ENCODE data around the gene KCNAB2.

KCNAB2 gene

DNA sequence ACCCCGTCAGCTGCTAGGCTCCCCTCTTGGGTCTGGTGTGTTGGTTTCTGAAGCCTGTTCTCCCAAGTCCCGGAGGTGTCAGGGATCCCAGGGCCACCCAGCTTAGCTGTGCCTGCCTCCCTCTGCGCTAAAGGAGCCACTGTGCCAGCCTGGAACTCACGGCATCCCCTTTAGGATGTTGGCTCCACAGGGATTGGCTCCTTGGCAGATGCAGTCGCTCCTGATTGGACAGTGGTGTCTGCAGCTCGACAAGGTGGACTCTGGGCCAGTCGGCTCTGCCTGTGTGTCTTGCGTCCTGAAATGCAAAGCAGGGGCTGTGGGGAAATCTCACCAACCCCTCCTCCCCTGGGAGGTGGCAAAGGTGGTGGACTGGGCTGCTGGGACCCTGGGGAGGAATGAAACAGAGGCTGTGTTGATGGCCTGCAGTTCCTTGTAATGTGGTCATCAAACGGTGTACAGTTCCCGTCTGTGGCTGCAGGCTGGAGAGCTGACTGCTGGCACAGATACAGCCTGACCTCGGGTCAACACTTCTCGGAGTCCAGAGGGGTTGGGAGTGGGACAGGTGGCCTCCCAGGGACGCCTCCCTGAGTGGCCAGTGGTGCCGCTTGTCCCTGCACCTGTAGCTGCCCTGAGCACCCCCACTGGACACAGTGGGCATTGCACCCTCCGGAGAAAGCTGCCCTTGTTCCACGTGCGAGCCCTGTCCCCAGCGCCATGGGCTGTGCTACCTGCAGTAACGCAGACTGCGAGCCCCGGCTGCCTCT, 11.5 kb upstream of the KCNAB2 start:
- peak; percentile 35 for DNase-seq

DNA sequence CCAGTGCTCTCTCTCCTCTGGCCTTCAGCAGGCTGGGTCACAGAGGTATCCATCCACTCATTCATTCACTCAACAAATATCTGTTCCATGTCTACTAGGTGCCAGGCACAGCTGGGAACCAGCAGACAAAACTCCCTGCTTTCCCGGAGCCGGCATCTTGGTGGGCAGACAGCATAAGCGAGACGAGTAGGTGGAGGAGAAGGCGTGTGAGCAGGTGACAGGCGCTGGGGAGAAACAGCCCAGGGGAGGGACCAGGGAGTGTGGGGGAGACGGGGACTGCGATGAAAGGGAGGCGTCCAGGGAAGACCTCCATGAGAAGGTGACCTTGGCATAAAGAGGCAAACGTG, 11.0 kb upstream of the KCNAB2 start:
- DNase-seq = no peak

DNA sequence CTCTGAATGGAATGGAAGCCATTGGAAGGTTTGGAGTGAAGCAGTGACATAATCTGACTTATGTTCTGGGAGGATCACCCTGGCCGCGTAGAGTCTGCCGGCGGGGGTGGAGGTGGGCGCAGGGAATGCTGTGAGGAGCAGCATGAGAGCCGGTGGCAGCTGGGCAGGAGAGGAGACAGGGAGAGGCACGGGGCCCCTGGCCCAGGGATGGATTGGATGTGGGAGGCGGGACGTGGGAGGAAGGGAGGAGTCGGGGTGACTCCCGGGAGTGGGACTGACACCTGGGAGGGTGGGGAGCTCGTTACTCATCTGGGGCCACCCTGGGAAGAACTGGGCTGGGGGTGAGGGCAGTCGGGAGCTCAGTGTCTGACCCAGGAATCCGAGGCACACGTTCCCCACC, 10.4 kb upstream of the KCNAB2 start:
- DNase-seq = no peak

DNA sequence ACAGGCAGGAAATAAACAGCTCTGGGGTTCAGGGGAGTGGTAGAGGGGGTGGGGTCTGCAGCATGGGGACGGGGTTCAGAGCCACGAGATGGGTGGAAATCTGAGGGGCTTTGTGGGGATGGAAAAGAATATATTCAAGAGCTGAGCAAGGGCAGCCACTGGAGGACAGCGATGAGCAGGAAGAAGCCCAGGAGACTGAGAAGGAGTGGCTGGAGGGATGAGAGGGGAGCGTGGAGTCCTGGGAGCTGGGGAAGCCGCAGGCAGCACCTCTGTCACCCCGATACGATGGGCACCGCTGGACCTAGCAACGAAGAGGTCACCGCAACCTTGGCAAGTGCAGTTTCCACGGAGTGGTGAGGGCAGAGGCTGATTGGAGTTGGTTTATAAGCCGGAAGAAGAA, 10.0 kb upstream of the KCNAB2 start:
- no peak for DNase-seq

DNA sequence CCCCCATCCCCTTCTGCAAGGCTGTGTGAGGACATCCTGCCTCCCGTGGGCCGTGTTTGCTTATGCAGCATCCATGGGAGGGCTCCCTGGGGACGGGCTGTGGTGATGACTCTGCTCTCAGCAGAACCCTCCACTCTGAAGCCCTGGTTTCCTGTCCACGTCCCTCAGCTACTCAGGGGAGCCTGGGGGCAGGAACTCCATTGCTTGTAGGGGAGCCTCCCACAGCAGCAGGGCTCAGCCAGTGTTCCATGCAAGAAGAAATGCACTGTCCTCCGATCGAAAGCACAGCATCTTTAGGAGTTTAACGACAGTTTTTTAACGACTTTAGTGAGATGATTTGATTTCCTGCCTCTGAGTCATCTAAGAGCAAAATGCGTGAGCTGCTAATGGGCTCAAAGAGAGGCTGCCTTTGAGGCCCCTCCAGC, 8.3 kb upstream of the KCNAB2 start:
- DNase-seq = no peak

DNA sequence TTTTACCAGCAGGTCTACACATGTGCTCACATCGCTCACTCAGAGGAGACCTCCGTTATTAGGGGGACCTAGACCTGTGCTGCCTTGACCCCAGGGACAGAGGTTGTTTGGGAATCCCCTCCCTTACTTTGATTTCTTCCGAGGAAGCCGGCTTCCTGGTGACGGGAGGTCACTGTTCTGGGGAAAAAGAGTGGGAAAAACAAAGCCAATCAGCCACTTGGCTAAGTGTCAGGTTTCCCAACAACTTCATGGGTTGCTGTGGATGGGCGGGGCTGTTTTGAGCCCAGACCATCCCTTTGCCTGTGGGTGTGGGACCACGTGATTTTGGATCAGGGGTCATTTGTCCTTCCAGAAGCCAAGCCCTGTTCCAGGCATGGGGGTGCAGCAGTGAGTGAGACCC, 7.1 kb upstream of the KCNAB2 start:
- no peak for DNase-seq

DNA sequence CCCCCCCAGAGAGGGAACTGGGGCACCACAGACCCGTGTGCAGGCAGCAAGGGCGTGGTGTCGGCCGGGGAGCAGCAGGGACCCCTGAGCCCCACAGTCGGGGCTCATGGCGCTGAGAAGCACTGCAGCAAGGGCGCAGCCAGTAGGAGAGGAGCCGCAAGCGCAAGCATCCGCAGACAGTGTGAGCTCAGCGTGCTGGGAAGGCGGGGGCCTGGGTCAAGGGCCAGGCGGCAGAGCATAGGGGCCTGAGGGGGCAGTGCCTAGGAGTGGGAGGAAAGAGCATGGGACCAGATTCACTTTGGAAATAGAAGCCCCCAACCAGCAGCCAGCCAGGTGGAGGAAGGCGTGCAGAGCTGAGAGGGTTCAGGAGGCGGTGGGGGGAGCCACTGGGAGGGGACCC, 6.7 kb upstream of the KCNAB2 start:
- no peak for DNase-seq

DNA sequence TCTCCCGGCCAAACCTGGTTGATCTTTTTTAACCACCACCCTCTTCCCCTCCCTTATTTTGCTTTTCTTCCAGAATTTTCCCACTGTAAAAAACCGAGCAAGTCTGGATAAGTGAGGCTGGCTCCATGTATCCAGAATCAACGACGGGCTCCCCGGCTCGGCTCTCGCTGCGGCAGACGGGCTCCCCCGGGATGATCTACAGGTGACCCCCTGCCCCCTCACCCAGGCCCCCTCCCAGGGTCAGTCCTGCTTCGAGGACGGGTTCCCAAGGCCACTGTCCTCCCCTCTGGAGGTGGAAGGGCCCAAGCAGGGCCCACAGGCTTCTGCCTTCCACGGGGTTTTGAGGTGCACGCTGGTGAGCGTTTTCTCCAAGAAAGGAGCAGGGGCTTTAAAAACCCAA, 5.2 kb upstream of the KCNAB2 start:
- DNase-seq = no peak

DNA sequence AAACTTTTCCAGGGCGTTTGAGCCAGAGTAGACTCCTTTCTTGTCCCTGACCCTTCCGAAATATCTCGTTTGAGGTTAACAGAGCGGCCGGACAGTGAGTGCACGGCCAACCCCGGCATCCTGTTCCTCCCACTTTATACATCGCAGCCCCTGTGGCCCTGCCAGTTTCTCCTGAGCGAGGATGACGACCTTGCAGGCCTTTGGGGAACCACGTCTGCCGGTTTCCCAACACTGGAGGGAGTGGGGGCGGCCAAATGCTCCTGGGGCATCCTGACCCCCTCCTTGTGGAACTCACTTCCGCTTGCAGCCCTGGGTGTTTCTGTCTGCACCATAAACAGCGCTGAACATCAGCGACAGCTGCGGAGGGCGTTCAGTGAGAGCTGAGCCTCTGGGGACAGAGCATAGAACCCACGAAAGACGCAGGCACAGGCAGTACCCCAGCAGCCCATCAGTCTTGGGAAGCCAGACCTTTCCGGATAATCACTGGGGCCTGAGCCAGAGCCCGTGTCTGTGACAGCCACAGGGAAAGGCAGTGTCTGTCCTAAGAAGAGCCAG, 4.8 kb upstream of the KCNAB2 start:
- no peak for DNase-seq

DNA sequence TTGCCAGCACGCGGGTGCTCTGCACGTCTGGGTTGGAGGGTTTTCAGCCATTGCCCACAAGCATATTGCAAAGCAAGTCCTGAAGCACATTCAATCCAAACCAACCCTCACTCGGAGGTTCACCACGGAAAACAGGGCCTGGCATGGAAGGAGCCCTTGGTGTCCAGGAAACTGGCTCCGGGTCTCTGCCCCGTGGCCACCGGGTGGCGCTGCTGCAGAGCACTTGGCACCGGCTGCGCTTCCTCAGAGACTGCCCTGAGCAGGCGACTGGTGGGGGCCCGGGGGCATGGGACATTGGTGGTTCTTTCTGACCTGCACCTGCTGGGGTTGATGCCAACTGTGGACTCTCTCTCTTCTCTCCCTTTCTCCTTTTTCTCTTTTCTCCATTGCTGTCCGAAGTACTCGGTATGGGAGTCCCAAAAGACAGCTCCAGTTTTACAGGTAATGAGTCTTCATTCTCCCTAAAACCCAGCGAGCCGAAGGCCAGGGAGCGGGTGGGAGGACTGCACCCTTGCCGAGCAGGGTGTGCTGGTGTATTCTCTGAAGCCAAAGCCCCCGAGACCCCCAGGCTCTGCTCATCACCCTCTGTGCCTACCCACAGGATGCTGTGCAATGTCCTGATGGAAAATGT, 4.1 kb upstream of the KCNAB2 start:
- no peak for DNase-seq

DNA sequence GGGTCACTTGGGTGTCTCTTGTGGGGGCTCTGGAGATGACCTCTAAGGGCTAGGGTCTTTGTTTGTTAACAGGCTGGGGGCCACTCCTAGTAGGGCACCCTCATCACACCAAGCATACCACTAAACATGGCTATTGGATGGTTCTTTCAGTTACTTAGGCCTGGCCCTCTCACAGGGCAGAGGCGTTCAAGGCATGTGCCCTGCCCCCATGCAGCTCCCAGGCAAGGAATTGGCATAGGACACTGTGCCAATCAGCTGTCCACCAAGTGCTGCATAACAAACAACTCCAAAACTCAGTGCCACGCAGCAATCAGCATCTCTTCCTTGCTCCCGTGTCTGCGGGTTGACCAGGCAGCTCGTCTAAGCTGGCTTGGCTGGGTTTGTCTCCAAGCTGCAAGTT, 2.1 kb upstream of the KCNAB2 start:
- DNase-seq = no peak

DNA sequence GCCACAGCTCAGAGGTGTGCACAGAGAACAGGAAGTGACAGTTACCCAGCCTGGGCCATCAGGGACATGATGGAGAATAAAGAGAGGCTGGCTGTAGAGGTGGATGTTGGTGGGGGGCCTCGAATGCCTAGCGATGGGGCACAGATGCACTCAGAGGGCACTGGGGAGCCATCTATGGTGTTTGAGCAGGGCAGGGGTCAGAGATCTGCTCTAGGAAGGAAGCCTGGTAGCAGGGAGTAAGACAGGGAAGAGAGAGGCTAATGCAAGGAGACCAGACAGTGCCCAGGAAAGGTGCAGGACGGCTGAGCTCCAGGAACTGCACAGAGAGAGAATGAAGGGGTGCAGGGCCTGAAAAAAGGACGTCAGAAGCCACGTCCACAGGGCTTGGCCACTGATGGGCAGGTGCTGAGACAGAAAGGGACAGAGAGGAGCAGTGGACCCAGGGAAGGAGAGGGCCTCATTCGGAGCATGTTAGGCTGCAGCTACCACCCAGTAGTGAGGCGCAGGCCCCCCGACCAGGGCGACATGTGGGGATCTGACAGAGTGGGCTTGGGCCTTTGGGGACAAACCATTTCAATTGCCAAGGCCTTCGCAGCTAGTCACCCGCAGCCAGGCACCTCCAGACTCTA, 1.1 kb upstream of the KCNAB2 start:
- no peak for DNase-seq

DNA sequence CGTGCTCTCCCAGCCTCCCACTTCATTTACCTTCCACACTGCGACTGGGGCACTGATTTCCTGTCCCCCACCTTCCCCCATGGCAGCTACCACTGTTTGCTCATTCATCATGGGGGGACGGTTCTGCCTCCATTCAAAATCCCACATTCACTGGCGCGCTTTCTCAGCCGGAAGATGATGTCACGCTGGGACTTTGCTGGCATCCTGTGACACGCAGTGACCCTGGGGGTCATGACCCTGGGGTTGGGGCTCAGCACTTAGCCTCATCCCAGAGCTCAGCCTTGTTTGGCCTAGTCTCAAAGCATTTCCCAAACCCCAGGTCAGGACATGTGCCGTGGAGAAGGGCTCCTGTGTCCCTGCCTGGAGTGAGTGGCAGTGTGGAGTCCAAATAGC, 582 bp upstream of the KCNAB2 start:
- DNase-seq = no peak

DNA sequence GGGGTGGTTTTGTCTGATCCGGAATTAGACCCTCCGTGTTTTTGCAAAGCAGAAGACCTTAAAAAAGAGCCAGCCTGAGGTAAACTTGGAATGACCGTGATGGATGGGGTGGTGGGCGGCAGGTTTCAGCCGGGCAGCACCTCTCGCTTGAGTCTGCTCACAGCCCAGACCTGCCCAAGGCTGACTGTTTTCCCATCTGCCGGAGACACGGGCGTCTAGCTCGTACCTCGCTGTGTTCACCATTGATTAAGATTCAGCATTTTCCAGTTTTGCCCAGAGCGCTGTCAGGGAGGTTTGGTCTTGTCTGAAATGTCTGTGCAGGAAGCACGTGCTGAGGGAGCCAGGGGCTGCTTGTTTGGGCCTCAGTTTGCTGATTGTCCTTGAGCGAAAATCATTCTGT, 591 bp downstream of the KCNAB2 start:
- no peak for DNase-seq

DNA sequence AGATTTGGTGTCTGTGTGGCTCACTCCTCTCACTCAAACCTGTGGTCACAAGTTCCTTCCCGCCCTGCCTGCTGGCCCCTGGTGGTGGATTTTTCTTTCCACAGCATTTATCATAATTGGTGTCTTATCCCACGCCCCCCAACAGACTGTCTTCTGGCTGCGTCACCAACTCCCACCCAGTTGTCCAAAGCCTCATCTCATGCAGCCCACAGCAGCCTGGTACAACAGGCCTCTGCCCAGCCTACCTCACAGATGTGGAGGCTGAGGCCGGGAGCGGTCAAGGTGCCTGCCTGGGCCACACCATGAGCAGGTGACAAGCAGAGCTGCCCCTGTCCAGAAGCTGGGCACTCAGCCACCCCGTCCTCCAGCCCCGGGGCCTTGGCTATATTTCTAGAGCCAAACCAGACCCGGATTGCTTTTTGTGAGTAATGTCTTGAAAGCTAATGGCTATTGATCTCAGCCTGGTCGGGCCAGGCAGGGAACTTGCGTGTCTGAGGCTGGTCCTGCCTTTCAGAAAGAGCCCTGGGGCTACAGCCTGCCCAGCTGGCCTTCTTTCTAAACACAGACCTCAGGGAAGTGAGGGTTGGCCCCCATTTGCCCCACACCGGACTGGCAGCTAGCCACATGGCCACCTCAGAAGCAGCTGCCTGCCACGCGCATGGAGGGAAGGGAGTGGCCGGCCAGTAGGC, 2.6 kb downstream of the KCNAB2 start:
- DNase-seq = no peak

DNA sequence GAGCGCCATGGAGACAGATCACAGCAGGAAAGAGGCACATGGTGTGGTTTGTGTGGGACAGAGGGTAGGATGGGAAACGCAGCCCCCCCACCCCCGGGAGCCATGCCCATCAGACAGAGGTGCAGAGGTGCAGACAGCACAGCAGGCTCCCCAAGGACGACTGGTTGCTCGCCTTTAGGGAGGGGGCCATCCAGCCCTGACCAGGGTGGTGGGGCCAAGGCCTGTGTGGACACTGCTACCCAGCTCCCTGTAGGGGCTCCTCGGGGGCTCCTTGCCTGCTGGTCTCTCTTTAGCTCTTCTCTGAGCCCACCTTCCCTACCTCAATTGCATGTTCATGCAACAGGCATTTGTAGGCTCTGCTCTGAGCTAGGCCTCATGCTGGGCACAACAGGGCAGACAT, 3.7 kb downstream of the KCNAB2 start:
- DNase-seq = no peak

DNA sequence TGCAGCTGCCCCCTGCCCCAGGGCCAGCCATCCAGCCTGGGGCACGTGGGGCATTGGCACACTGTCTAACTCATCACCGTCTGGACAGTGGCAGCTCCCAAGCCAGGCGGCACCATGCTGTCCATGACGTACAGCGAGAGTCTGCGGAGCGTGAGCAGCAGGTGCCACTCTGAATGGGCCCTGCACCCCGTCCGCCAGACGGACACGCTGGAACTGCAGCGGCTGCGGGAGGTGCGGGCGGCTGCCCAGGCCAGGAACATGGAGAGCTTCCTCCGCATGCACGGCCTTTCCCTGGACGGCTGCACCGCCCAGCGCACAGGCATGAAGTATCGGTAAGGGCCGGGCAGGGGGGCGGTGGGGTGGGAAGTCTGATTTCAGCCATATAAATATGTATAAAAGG, 5.7 kb downstream of the KCNAB2 start:
- no peak for DNase-seq

DNA sequence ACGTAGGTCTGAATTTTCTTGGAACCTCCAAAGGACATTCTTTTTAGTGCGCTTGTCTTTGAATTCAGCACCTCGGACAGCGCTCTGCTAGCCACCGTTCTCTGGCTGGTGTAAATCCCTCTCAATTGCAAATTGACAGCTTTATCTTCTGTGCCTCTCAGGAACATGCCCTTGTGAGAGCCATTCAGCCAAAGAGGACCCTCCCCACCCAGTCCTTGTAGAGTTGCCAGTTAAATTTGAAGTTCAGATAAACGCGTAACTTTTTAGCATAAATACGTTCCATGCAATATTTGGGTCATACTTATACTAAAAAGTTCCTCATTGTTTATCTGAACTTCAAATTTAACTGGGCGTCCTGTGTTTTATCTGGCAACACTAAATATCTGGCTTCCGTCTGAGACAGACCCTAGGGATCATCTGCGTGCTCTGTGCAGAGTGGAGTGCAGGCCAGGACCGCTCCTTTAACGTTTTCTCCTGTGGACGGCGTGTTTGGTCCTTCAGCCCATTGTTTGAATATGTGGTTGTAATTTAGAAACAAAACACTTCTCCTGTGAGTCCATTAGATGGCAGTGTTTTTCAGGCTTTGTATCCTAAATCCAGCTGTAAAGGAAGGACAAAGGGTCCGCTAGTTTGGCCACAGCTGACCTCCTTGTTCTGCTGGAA, 7.0 kb downstream of the KCNAB2 start:
- peak; percentile 34 for DNase-seq

DNA sequence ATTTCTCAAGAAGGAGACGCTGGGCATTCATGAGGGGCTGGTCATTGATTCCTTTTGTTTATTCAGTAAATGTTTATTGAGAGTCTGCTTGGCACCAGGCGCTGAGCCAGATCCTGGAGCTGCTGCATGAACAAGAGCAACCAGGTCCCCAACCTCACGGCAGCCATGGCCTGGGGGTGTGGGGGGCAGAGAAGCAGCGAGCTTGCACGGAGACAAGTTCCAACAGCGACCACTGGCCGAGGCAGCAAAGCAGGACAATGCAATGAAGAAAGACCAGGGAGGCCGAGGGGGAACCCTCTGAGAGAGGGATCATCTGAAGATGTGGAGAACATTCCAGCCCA, 7.5 kb downstream of the KCNAB2 start:
- DNase-seq = no peak

DNA sequence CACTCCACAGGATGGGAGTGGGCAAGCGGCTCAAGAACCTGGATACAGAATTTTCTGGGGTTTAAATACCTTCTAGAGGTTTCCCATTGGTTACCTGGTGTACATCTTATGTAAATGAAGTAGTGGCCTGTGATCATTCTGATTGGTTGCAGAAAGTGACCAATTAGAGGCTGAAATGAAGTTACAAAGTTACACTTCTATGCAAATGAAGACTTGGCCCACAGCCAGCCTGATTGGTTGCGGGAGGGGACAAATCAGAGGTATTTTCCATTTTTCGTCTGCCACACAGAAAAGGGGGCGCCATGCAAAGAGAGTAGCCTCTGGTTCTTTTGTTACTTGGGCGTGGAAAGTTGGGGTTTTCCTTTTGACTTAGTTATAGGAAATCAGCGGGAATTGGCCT, 8.9 kb downstream of the KCNAB2 start:
- DNase-seq = no peak

DNA sequence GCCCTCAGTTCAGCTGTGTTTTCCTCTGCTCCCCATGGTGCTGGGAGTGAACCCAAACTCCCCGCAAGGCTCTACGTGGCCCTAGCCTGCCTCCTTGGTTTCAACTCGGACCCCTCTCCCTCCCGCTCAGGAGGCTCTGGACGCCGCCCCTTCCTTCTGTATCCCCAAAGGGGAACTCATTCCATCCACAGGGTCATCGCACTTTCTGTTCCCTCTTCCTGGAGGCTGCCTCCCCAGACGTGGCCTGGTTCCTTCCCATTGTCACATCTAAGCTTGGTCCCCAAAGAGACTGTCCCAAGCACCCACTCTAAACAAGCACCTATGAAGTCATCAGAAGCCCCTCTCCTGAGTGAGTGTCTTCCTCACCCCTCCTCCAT, 10.9 kb downstream of the KCNAB2 start:
- no peak for DNase-seq

DNA sequence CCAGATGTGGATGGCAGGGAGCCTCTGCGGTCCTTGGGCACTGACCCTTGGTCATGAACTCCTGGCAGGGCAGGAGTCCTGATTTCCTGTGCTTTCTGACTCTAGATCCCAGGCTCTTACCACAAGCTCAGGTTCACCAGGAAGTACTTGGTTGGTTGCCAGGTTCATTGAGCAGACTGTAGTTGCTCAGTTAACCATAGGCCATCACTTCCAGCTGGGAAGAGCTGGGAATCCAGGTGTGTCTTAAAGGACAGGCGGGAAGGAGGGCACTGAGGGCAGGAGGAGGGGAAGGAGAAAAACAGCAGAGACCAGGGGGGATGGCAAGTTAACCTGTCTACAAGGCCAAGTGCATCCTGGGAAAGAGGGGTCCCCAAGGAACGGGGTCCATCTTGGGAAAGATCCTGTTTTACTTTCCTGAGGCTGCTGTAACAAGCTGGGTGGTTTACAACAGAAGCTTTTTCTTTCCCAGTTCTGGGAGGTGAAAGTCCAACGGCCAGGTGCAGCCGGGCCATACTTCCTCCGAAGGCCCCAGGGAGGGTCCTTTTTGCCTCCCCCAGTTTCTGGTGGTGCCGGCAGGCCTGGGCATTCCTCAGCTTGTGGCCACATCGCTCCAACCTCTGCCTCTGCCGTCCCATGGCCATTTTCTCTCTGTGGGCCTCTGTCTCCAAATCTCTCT, 11.6 kb downstream of the KCNAB2 start:
- DNase-seq = no peak

DNA sequence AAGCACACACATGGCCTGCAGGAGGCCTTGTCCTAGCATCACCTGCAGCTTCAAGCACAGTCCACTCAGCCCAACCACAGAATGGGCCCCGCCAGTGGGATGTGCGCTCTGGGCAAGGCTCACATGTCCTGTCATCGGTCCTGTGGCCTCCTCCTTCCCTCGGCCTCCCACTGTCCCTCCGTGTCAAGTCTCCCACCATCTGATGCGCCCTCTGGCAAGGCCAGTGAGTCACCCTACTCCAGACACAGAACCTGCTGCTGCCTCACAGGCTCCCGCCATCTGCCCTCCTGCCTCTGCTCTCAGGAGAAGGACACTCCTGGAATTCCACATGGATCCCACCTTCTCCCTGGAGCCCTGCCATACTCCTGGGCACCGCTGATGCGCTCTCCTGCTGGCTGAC, 14.2 kb downstream of the KCNAB2 start:
- DNase-seq = no peak
